K562 (cell line): ENCODE data around the gene NCOA4.

Experiments used
- CTCF ChIP-seq, 3 experiments: IDR thresholded peaks in 2 of 3; conservative IDR thresholded peaks in 1 of 3; 2 replicates each; pipeline ENCODE4 v1.5.1; 2011 to 2012; ENCODE audit warnings: low read length in 3 of 3, mild to moderate bottlenecking in 3 of 3, control low read depth in 2 of 3, improper control_type of control experiment in 1 of 3, inconsistent platforms in 1 of 3, low read depth in 1 of 3, mixed read lengths in 1 of 3, moderate library complexity in 1 of 3; ENCODE audit not compliant: insufficient read depth in 2 of 3
- FOXA3 ChIP-seq, 2 experiments: fragments of 450-650 bp in 1 of 2; sonication (generic) in 1 of 2; formaldehyde crosslinking; IDR thresholded peaks in 1 of 2; conservative IDR thresholded peaks in 1 of 2; 2 replicates each; pipeline versions ENCODE4 v1.4.0 to v1.8.0; 2020 to 2022; ENCODE audit warnings: mild to moderate bottlenecking in 2 of 2, missing genetic modification reagents in 1 of 2
- HMGN3 ChIP-seq: IDR thresholded peaks from 2 replicates; pipeline ENCODE4 v1.6.1; 2011; ENCODE audit warnings: borderline replicate concordance, low read depth, mild to moderate bottlenecking, mixed read lengths, low read length; ENCODE audit not compliant: insufficient read length; ENCODE audit errors: extremely low read depth
- MXI1 ChIP-seq: IDR thresholded peaks from 2 replicates; pipeline ENCODE4 v1.6.1; 2011; ENCODE audit warnings: low read depth, mild to moderate bottlenecking, improper control_type of control experiment, low read length
- POLR2AphosphoS5 ChIP-seq: IDR thresholded peaks from 2 replicates; pipeline ENCODE4 v1.6.1; 2011; ENCODE audit warnings: mild to moderate bottlenecking, low read depth, low read length, moderate library complexity; ENCODE audit not compliant: control insufficient read depth, insufficient read depth
- REST ChIP-seq, 2 experiments: fragments of 450-650 bp; formaldehyde crosslinking in 1 of 2; IDR thresholded peaks; 2 replicates each; pipeline versions ENCODE4 v1.4.0 to v1.6.1; 2014 to 2020; ENCODE audit warnings: mild to moderate bottlenecking in 2 of 2, borderline replicate concordance in 1 of 2, low read depth in 1 of 2
- SPI1 ChIP-seq: IDR thresholded peaks from 2 replicates; pipeline ENCODE4 v1.6.1; 2011; ENCODE audit warnings: low read depth, low read length, control low read depth, borderline replicate concordance
- SUPT5H ChIP-seq: fragments of 450-650 bp; IDR thresholded peaks from 2 replicates; pipeline ENCODE4 v1.6.1; 2016
- ZNF518B ChIP-seq: fragments of 250-450 bp; sonication (Bioruptor Pico); IDR thresholded peaks from 2 replicates; pipeline ENCODE4 v1.5.0; 2021; ENCODE audit warnings: mild to moderate bottlenecking, moderate library complexity

DNA sequence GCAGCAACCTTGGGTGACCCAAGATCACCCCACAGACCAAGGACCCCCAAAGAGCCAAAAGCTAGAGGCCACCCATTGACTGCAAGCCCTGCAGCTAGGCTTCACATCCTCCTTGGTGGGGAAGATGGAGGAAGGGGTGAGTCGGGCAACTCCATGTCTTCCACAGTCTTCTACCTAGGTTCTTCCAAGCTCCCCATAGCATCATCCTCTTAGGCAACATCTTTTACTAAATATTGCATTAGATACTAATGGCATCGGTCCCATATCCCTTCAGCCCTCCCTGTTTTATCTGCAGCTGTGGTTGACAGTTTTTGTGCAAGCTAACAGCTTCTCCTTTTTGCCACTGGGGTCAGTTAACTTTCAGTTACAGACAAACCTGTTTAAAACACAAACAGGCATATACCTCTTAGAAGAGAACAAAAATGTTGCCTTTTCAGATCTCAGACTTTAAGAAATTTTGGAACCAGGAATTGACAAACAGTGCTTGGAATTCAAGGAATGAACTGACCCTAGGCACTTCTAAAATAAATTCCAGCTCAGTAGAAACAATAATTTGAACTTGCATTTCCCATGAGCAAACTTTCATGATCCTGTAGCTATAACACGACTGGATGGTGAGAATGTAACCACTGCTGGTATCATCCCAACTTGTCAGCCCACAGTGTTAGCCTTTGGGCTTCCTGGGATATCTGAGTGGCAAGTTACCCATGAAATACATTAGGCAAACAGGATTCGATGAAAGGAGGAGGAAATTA lies 49.6 kb upstream of the NCOA4 start:
- TF ChIP-seq FOXA3 (CRISPR knock-in tag; conservative IDR thresholded peaks at IDR 0.05 in 1 of 2, IDR thresholded peaks at IDR 0.05 in 1 of 2) (no peak), SPI1 (no peak), CTCF (IDR thresholded peaks at IDR 0.05 in 2 of 3, conservative IDR thresholded peaks at IDR 0.05 in 1 of 3; ENCODE audit: insufficient read depth in 2 of 3, low read depth in 1 of 3, low read length in 3 of 3) (no peak), SUPT5H (no peak), HMGN3 (no peak), POLR2AphosphoS5 (no peak), ZNF518B (CRISPR knock-in tag) (no peak), REST (IDR thresholded peaks at IDR 0.05; ENCODE audit: borderline replicate concordance) (no peak), REST (CRISPR knock-in tag; IDR thresholded peaks at IDR 0.05; ENCODE audit: low read depth) (no peak), MXI1 (no peak)
